H1 (cell line): ENCODE results near the gene CASK. TPM values are rescaled to one million over a fixed set of nuclear protein-coding genes. Genes with fewer than 3 reads are reported as not detected.

ENCODE experiments used
- CHD2 ChIP-seq: IDR thresholded peaks from 2 replicates; pipeline ENCODE4 v1.6.1; 2012; ENCODE audit warnings: low read length, improper control_type of control experiment
- EGR1 ChIP-seq: IDR thresholded peaks from 2 replicates; pipeline ENCODE4 v1.6.1; 2011; ENCODE audit warnings: low read depth, low read length, borderline replicate concordance
- EP300 ChIP-seq, 2 experiments: IDR thresholded peaks; 1 replicate in 1 of 2; 2 replicates in 1 of 2; pipeline ENCODE4 v1.6.1; 2011 to 2012; ENCODE audit warnings: low read depth in 2 of 2, low read length in 2 of 2, mild to moderate bottlenecking in 2 of 2, borderline replicate concordance in 1 of 2, inconsistent platforms in 1 of 2, moderate library complexity in 1 of 2
- GABPA ChIP-seq: IDR thresholded peaks from 2 replicates; pipeline ENCODE4 v1.6.1; 2011; ENCODE audit warnings: mild to moderate bottlenecking, low read length, moderate library complexity, borderline replicate concordance; ENCODE audit not compliant: insufficient read depth
- NRF1 ChIP-seq: IDR thresholded peaks from 2 replicates; pipeline ENCODE4 v1.6.1; 2011; ENCODE audit warnings: mild to moderate bottlenecking, low read depth, low read length, improper control_type of control experiment
- TAF1 ChIP-seq: IDR thresholded peaks from 2 replicates; pipeline ENCODE4 v1.6.1; 2011; ENCODE audit warnings: mild to moderate bottlenecking, low read depth, low read length
- TBP ChIP-seq: IDR thresholded peaks from 2 replicates; pipeline ENCODE4 v1.6.1; 2011; ENCODE audit warnings: low read depth, low read length, improper control_type of control experiment
- polyA plus RNA-seq, 7 experiments: library from polyadenylated mRNA; depleted of rRNA in 3 of 7; stranded (reverse) in 5 of 7; unstranded in 2 of 7; fragments of >200 nt in 5 of 7; fragments of 200-250 nt in 2 of 7; gene quantifications; 1 replicate in 5 of 7; 2 replicates in 1 of 7; 4 replicates in 1 of 7; pipeline versions ENCODE4 v1.2.1 to v1.2.3, GENCODE V29; 2011 to 2013; ENCODE audit warnings: missing spikeins in 2 of 7, mixed read lengths in 2 of 7
- total RNA-seq: library from RNA; stranded (reverse); fragmentation: NEBNext Ultra II Directional; extraction: Animal tissue kit (Norgen Biotek cat#: 25700); gene quantifications from 2 replicates; pipeline ENCODE4 v1.2.1, GENCODE V29; 2021
- TF ChIP-seq, protein P1 (sequence below): fragments of 300-600 bp; sonication (generic); IDR thresholded peaks from 2 replicates; pipeline ENCODE4 v1.7.1; 2012; ENCODE audit warnings: low read length, moderate library complexity, mild to moderate bottlenecking, inconsistent platforms; ENCODE audit not compliant: insufficient replicate concordance

The CASK gene
- total and polyA plus RNA-seq, 2 of the 8 experiments (the other 6 are each of a cell fraction or from before 2014, with no cell fraction given) = 21.6 to 55.1 TPM

GRCh38 chrX:41923211-41923977 is at the start of gene CASK (continued):
- TF ChIP-seq TAF1 = no peak
- TF ChIP-seq TBP = 0 out of 2 replicates have a peak, but pooled peaks have one; percentile 14
- TF ChIP-seq, protein P1, sequence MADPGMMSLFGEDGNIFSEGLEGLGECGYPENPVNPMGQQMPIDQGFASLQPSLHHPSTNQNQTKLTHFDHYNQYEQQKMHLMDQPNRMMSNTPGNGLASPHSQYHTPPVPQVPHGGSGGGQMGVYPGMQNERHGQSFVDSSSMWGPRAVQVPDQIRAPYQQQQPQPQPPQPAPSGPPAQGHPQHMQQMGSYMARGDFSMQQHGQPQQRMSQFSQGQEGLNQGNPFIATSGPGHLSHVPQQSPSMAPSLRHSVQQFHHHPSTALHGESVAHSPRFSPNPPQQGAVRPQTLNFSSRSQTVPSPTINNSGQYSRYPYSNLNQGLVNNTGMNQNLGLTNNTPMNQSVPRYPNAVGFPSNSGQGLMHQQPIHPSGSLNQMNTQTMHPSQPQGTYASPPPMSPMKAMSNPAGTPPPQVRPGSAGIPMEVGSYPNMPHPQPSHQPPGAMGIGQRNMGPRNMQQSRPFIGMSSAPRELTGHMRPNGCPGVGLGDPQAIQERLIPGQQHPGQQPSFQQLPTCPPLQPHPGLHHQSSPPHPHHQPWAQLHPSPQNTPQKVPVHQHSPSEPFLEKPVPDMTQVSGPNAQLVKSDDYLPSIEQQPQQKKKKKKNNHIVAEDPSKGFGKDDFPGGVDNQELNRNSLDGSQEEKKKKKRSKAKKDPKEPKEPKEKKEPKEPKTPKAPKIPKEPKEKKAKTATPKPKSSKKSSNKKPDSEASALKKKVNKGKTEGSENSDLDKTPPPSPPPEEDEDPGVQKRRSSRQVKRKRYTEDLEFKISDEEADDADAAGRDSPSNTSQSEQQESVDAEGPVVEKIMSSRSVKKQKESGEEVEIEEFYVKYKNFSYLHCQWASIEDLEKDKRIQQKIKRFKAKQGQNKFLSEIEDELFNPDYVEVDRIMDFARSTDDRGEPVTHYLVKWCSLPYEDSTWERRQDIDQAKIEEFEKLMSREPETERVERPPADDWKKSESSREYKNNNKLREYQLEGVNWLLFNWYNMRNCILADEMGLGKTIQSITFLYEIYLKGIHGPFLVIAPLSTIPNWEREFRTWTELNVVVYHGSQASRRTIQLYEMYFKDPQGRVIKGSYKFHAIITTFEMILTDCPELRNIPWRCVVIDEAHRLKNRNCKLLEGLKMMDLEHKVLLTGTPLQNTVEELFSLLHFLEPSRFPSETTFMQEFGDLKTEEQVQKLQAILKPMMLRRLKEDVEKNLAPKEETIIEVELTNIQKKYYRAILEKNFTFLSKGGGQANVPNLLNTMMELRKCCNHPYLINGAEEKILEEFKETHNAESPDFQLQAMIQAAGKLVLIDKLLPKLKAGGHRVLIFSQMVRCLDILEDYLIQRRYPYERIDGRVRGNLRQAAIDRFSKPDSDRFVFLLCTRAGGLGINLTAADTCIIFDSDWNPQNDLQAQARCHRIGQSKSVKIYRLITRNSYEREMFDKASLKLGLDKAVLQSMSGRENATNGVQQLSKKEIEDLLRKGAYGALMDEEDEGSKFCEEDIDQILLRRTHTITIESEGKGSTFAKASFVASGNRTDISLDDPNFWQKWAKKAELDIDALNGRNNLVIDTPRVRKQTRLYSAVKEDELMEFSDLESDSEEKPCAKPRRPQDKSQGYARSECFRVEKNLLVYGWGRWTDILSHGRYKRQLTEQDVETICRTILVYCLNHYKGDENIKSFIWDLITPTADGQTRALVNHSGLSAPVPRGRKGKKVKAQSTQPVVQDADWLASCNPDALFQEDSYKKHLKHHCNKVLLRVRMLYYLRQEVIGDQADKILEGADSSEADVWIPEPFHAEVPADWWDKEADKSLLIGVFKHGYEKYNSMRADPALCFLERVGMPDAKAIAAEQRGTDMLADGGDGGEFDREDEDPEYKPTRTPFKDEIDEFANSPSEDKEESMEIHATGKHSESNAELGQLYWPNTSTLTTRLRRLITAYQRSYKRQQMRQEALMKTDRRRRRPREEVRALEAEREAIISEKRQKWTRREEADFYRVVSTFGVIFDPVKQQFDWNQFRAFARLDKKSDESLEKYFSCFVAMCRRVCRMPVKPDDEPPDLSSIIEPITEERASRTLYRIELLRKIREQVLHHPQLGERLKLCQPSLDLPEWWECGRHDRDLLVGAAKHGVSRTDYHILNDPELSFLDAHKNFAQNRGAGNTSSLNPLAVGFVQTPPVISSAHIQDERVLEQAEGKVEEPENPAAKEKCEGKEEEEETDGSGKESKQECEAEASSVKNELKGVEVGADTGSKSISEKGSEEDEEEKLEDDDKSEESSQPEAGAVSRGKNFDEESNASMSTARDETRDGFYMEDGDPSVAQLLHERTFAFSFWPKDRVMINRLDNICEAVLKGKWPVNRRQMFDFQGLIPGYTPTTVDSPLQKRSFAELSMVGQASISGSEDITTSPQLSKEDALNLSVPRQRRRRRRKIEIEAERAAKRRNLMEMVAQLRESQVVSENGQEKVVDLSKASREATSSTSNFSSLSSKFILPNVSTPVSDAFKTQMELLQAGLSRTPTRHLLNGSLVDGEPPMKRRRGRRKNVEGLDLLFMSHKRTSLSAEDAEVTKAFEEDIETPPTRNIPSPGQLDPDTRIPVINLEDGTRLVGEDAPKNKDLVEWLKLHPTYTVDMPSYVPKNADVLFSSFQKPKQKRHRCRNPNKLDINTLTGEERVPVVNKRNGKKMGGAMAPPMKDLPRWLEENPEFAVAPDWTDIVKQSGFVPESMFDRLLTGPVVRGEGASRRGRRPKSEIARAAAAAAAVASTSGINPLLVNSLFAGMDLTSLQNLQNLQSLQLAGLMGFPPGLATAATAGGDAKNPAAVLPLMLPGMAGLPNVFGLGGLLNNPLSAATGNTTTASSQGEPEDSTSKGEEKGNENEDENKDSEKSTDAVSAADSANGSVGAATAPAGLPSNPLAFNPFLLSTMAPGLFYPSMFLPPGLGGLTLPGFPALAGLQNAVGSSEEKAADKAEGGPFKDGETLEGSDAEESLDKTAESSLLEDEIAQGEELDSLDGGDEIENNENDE = no peak
- TF ChIP-seq NRF1 = peak; percentile 73
- no peak for TF ChIP-seq EGR1
- TF ChIP-seq EP300 (IDR thresholded peaks at IDR 0.05; ENCODE audit: borderline replicate concordance in 1 of 2, low read depth in 2 of 2, low read length in 2 of 2) = peak in 1 of 2 experiments; percentile 98; a peak in 2 of 3 replicates
- TF ChIP-seq CHD2 = no peak
- no peak for TF ChIP-seq GABPA
